OCI-LY1 (cell line): ENCODE results near the gene KCNN3.
A peak's percentile ranks its signal among the peaks of the same experiment; 100 is the strongest.

ENCODE experiments used
- H2AFZ ChIP-seq: fragments of 200-600 bp; sonication (generic), shearing (Covaris generic); 2 replicates; pipeline ENCODE4 v1.6.0; 2014; ENCODE audit warnings: antibody characterized with exemption, mild to moderate bottlenecking, low read length
- H3F3A ChIP-seq: fragments of 200-600 bp; sonication (generic), shearing (Covaris generic); 2 replicates; pipeline ENCODE4 v1.6.0; 2014; ENCODE audit warnings: mild to moderate bottlenecking, antibody characterized with exemption, low read length, moderate library complexity; ENCODE audit not compliant: insufficient read depth
- H3K27ac ChIP-seq: fragments of 200-600 bp; sonication (generic); 2 replicates; pipeline ENCODE4 v1.5.1; 2014; ENCODE audit warnings: low read length, mixed run types, mild to moderate bottlenecking, low read depth; ENCODE audit not compliant: poor library complexity, severe bottlenecking
- H3K27me3 ChIP-seq: fragments of 200-600 bp; sonication (generic); 2 replicates; pipeline ENCODE4 v1.6.0; 2014; ENCODE audit warnings: antibody characterized with exemption, mild to moderate bottlenecking, low read length, moderate library complexity; ENCODE audit not compliant: insufficient read depth
- H3K36me3 ChIP-seq: fragments of 200-600 bp; sonication (generic); 2 replicates; pipeline ENCODE4 v1.6.1; 2014; ENCODE audit warnings: mild to moderate bottlenecking, antibody characterized with exemption, low read length, moderate library complexity, mixed read lengths; ENCODE audit not compliant: insufficient read depth
- H3K4me1 ChIP-seq: fragments of 200-600 bp; sonication (generic); 2 replicates; pipeline ENCODE4 v1.5.1; 2014; ENCODE audit warnings: mild to moderate bottlenecking, low read length, moderate library complexity; ENCODE audit not compliant: insufficient read depth, severe bottlenecking
- H3K4me2 ChIP-seq: fragments of 200-600 bp; sonication (generic), shearing (Covaris generic); 2 replicates; pipeline ENCODE4 v1.6.1; 2014; ENCODE audit warnings: low read length
- H3K4me3 ChIP-seq: fragments of 200-600 bp; sonication (generic); 2 replicates; pipeline ENCODE4 v1.5.1; 2014; ENCODE audit warnings: low read length, low read depth, mild to moderate bottlenecking, mixed read lengths; ENCODE audit not compliant: poor library complexity, severe bottlenecking
- H3K79me2 ChIP-seq: fragments of 200-600 bp; shearing (Covaris generic); 2 replicates; pipeline ENCODE4 v1.6.1; 2016; ENCODE audit warnings: mixed run types, low read length, mixed read lengths; ENCODE audit not compliant: insufficient read depth
- H3K9ac ChIP-seq: fragments of 200-600 bp; sonication (generic), shearing (Covaris generic); 2 replicates; pipeline ENCODE4 v1.6.1; 2014; ENCODE audit warnings: mild to moderate bottlenecking, low read length, mixed read lengths
- H3K9me2 ChIP-seq: fragments of 200-600 bp; sonication (generic), shearing (Covaris generic); 2 replicates; pipeline ENCODE4 v1.6.1; 2014; ENCODE audit warnings: low read depth, mild to moderate bottlenecking, low read length, mixed read lengths
- H3K9me3 ChIP-seq: fragments of 200-600 bp; shearing (Covaris generic); 2 replicates; pipeline ENCODE4 v1.6.1; 2014; ENCODE audit warnings: low read length, mixed read lengths
- H4K20me1 ChIP-seq: fragments of 200-600 bp; sonication (generic), shearing (Covaris generic); 2 replicates; pipeline ENCODE4 v1.6.0; 2016; ENCODE audit warnings: mild to moderate bottlenecking, low read length; ENCODE audit not compliant: insufficient read depth
- CTCF ChIP-seq: fragments of 200-600 bp; sonication (generic), shearing (Covaris generic); IDR thresholded peaks from 2 replicates; pipeline ENCODE4 v1.5.1; 2017; ENCODE audit warnings: mild to moderate bottlenecking, antibody characterized with exemption, low read length, moderate library complexity, mixed read lengths
- EZH2 ChIP-seq: fragments of 200-600 bp; sonication (generic), shearing (Covaris generic); IDR thresholded peaks from 2 replicates; pipeline ENCODE4 v1.8.0; 2017; ENCODE audit warnings: borderline replicate concordance, mixed run types, mild to moderate bottlenecking, antibody characterized with exemption, low read length, moderate library complexity, mixed read lengths

The KCNN3 gene

GRCh38 chr1:154870115-154870571 is at the start of gene KCNN3:
TSS of gene KCNN3 (minus strand) at chr1:154870281. CDS start at chr1:154869964, 317 bp downstream.
- H2AFZ ChIP-seq, result no peak within 1 kb of the TSS

GRCh38 chr1:154913273-154913672 is 43.2 kb upstream of the KCNN3 start:
- TF ChIP-seq CTCF (no peak), EZH2 (no peak)
- H3K9ac ChIP-seq, result no peak overlapping the region
- no peak overlapping the region for H3K27ac ChIP-seq

More at GRCh38 chr1:154870115-154870571, at the start of gene KCNN3:
- H3K4me2 ChIP-seq, result peak within 1 kb of the TSS; percentile 69
- H4K20me1 ChIP-seq, result no peaks in the 10 kb centered on the region
- peak within 1 kb of the TSS; percentile 31; the same call in 1 of the 2 replicates for H3K9ac ChIP-seq
- no peaks in the 10 kb centered on the region for H3K79me2 ChIP-seq
- no peaks in the 10 kb centered on the region for H3K9me3 ChIP-seq
- H3K9me2 ChIP-seq, result no peaks in the 10 kb centered on the region
- H3K36me3 ChIP-seq, result no peaks in the 10 kb centered on the region
- no peaks in the 10 kb centered on the region for H3F3A ChIP-seq
- peaks cover 52% of the 10 kb centered on the region for H3K4me1 ChIP-seq
- H3K27me3 ChIP-seq, result no peaks in the 10 kb centered on the region
- no peak within 1 kb of the TSS for H3K27ac ChIP-seq
- H3K4me3 ChIP-seq, result peak within 1 kb of the TSS; percentile 48
- TF ChIP-seq CTCF (no peak), EZH2 (no peak)

GRCh38 chr1:154912755-154913154 is 42.7 kb upstream of the KCNN3 start:
- Histone ChIP-seq H3F3A (no peaks in the 10 kb centered on the region), H3K9me2 (no peaks in the 10 kb centered on the region), H4K20me1 (no peaks in the 10 kb centered on the region), H3K27ac (no peak overlapping the region), H3K79me2 (no peaks in the 10 kb centered on the region), H3K27me3 (no peaks in the 10 kb centered on the region), H3K36me3 (peaks cover 16% of the 10 kb centered on the region), H3K9me3 (no peaks in the 10 kb centered on the region), H3K4me2 (no peak overlapping the region), H2AFZ (no peak overlapping the region), H3K9ac (no peak overlapping the region), H3K4me1 (no peaks in the 10 kb centered on the region), H3K4me3 (no peak overlapping the region)
- no peak for TF ChIP-seq CTCF
- no peak for TF ChIP-seq EZH2

More at GRCh38 chr1:154913273-154913672, 43.2 kb upstream of the KCNN3 start:
- Histone ChIP-seq H4K20me1 (no peaks in the 10 kb centered on the region), H3K4me1 (no peaks in the 10 kb centered on the region), H3K79me2 (no peaks in the 10 kb centered on the region), H3K36me3 (peaks cover 16% of the 10 kb centered on the region), H3K27me3 (no peaks in the 10 kb centered on the region), H3K4me2 (no peak overlapping the region), H2AFZ (no peak overlapping the region), H3K4me3 (no peak overlapping the region), H3K9me2 (no peaks in the 10 kb centered on the region), H3F3A (no peaks in the 10 kb centered on the region), H3K9me3 (no peaks in the 10 kb centered on the region)
